RKO (cell line): ENCODE results near the gene TECR.
A peak's percentile ranks its signal among the peaks of the same experiment; 100 is the strongest.
"Not testable (repeated sequence)": the region's sequence is repeated elsewhere in the genome, so short reads cannot be mapped to it uniquely, and the experiment has no call there.

Source experiments
- DNase-seq: peaks from one replicate; pipeline ENCODE4 v3.0.0-alpha.2; 2016; ENCODE audit warnings: low spot score

The TECR gene

GRCh38 chr19:14529254-14530004 is at the start of gene TECR:
TSS of gene TECR (plus strand) at chr19:14529594. CDS start at chr19:14529697, 103 bp downstream.
- peak; percentile 99 for DNase-seq

- DNase-seq: no peak
Observed at GRCh38 chr19:14479975-14480699, 49.3 kb upstream of the TECR start.

- DNase-seq: no peak
Observed at GRCh38 chr19:14480700-14481079, 48.7 kb upstream of the TECR start.

GRCh38 chr19:14482172-14482941 is 47.0 kb upstream of the TECR start:
- no peak for DNase-seq

GRCh38 chr19:14487370-14488125 is 41.8 kb upstream of the TECR start:
- no peak for DNase-seq

GRCh38 chr19:14492756-14493337 is 36.5 kb upstream of the TECR start:
- DNase-seq: no peak

GRCh38 chr19:14494411-14494810 is 35.0 kb upstream of the TECR start:
- no peak for DNase-seq

GRCh38 chr19:14494910-14495671 is 34.3 kb upstream of the TECR start:
- DNase-seq: no peak

- no peak for DNase-seq
Observed at GRCh38 chr19:14495672-14496028, 33.7 kb upstream of the TECR start.

- peak; percentile 97 for DNase-seq
Observed at GRCh38 chr19:14496029-14496833, 33.2 kb upstream of the TECR start, which contains the start of gene GIPC1. TSS of gene GIPC1 (minus strand) at chr19:14496127. CDS start at chr19:14482976, 13,151 bp downstream.

- DNase-seq: no peak
Observed at GRCh38 chr19:14496834-14497227, 32.6 kb upstream of the TECR start.

- no peak for DNase-seq
Observed at GRCh38 chr19:14497228-14497921, 32.0 kb upstream of the TECR start.

GRCh38 chr19:14502334-14503092 is 26.9 kb upstream of the TECR start:
- DNase-seq: no peak

- no peak for DNase-seq
Observed at GRCh38 chr19:14503285-14503684, 26.1 kb upstream of the TECR start.

GRCh38 chr19:14504575-14504974 is 24.8 kb upstream of the TECR start:
- DNase-seq: not testable (repeated sequence)

- peak; percentile 47 for DNase-seq
Observed at GRCh38 chr19:14505488-14506239, 23.7 kb upstream of the TECR start.

- peak; percentile 85 for DNase-seq
Observed at GRCh38 chr19:14507704-14508542, 21.5 kb upstream of the TECR start.
